HG03039 (cell line): ENCODE results near the gene RNGTT.

Experiments
- ATAC-seq: cut with Tn5 transposase; IDR thresholded peaks from one replicate; pipeline ENCODE4 v1.9.1; 2021; ENCODE audit warnings: mild to moderate bottlenecking, moderate library complexity; ENCODE audit not compliant: unreplicated experiment

Gene RNGTT

GRCh38 chr6:88566746-88567534 lies 396.5 kb downstream of the RNGTT start:
- ATAC-seq: peak; percentile 61

DNA sequence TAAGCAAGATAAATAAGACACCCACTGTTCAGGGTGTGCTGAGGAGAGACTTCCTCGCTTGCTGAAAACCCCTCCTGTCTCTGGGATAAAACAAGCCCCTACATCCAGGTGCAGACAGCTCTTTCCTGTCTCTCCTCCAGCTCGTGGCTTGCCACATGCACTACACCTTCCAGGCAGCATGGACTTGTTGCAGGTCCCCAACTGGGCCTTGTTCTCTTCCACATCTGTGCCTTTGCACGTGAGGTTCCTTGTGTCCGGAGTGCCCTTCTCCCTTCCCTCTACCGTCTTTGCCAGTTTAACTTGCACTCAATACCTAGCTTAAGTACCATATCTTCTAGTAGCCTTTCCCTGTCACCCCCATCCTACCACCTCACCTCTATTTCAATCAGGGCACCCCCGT lies 397.6 kb downstream of the RNGTT start:
- ATAC-seq: no peak

GRCh38 chr6:88565409-88565811 lies 398.0 kb downstream of the RNGTT start:
- no peak for ATAC-seq

DNA sequence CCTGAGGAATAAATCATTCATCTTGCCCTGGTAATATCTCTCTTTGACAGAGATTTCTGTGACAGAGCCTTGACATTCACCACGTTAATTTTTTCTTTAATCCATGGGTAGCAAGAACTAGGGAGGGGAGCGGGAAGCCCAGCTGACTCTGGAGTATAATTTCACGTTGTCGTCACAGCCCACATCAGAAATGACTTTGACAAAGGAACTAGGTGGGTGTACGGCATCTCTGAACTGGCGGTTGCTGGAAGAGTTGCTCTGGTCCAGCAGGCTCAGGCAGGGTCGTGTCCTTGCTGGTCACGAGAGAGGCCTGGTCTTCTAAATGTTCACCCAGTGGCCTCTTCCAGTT lies 400.2 kb downstream of the RNGTT start:
- no peak for ATAC-seq

GRCh38 chr6:88562353-88563276 lies 400.8 kb downstream of the RNGTT start:
- no peak for ATAC-seq

DNA sequence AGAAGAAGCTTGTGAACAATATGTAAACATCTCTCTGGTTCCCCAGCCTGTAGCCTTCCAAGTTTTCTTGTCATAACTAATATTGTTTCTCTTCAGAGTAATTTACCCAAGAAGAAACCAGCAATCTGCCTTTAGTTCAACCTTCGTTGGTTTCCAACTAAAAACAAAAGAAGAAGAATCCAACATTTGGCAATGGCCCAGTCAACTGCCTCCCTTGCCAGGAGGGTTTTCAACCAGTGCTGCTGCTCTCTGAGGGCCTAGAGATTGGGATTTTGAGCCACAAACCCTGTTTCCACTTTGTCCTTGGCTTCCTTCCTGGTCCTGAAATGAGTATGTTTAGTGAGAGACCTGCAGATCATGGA lies 401.5 kb downstream of the RNGTT start:
- no peak for ATAC-seq

DNA sequence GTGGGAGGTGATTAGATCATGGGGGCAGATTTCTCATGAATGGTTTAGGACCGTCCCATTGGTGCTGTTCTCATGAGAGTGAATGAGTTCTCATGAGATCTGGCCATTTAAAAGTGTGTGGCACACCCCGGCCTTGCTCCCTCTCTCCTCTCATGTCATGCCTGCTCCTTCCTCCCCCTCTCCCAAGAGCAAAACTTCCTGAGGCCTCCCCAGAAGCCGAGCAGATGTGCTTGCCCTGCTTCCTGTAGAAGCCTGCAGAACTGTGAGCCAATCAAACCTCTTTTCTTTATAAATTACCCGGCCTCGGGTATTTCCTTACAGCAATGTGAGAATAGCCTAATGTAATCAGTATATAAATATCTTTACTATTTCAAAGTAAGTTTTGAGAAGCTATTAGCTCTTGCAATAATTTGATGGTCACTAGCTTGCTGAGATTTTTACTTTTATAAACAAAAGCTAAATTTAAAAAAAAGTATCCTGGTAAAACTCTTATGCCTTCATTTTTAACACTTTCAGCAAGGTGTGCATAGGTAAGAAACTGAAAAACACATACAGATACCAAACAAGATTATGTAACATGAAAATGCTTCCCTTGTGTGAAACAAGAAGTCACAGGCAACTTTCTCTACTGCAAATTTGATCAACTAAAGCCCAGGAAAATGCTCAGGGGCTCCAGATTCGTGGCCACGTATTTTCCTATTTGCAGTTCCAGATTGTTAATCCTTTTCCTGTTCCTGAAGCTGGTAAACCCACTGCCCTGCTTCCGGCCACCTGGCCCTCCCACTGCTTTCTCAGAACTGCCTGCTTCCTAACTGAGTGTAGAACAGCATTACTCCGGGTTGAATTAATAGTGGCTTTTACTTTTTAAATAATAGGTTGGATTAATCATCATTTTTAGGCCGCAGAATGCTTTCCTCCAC lies 402.1 kb downstream of the RNGTT start:
- ATAC-seq: no peak
